Measurements from ENCODE around the gene PGAM2. TPM values are rescaled to one million over a fixed set of nuclear protein-coding genes. Genes with fewer than 3 reads are reported as not detected.
"Not testable (repeated sequence)": the region's sequence is repeated elsewhere in the genome, so short reads cannot be mapped to it uniquely, and the experiment has no call there.

Gene PGAM2
- total RNA-seq, 1 donor from 2014 or later = 618 TPM

GRCh38 chr7:44029433-44029832 lies 35.9 kb downstream of the PGAM2 start:
- H3K9me3 ChIP-seq (ENCODE audit: control insufficient read depth in 3 of 3, low read length in 3 of 3); H3K4me1 ChIP-seq (ENCODE audit: control insufficient read depth in 3 of 3, insufficient read depth in 3 of 3, low read length in 3 of 3); H3K27ac ChIP-seq (ENCODE audit: low read depth, low read length); H3K36me3 ChIP-seq (ENCODE audit: control insufficient read depth in 3 of 3, insufficient read depth in 3 of 3, low read length in 3 of 3); H3K27me3 ChIP-seq (ENCODE audit: control insufficient read depth in 3 of 3, insufficient read depth in 3 of 3, low read length in 3 of 3); H3K4me3 ChIP-seq (ENCODE audit: low read length in 3 of 3); H3K9ac ChIP-seq (ENCODE audit: low read depth in 1 of 3, low read length in 3 of 3): not testable (repeated sequence)

GRCh38 chr7:44022796-44023467 lies 42.4 kb downstream of the PGAM2 start:
- H3K9ac ChIP-seq (ENCODE audit: low read depth in 1 of 3, low read length in 3 of 3); H3K9me3 ChIP-seq (ENCODE audit: control insufficient read depth in 3 of 3, low read length in 3 of 3); H3K4me1 ChIP-seq (ENCODE audit: control insufficient read depth in 3 of 3, insufficient read depth in 3 of 3, low read length in 3 of 3); H3K27ac ChIP-seq (ENCODE audit: low read depth, low read length); H3K27me3 ChIP-seq (ENCODE audit: control insufficient read depth in 3 of 3, insufficient read depth in 3 of 3, low read length in 3 of 3); H3K36me3 ChIP-seq (ENCODE audit: control insufficient read depth in 3 of 3, insufficient read depth in 3 of 3, low read length in 3 of 3); H3K4me3 ChIP-seq (ENCODE audit: low read length in 3 of 3): not testable (repeated sequence)

- H3K4me1 ChIP-seq (ENCODE audit: control insufficient read depth in 3 of 3, insufficient read depth in 3 of 3, low read length in 3 of 3); H3K27ac ChIP-seq (ENCODE audit: low read depth, low read length); H3K27me3 ChIP-seq (ENCODE audit: control insufficient read depth in 3 of 3, insufficient read depth in 3 of 3, low read length in 3 of 3); H3K4me3 ChIP-seq (ENCODE audit: low read length in 3 of 3); H3K9ac ChIP-seq (ENCODE audit: low read depth in 1 of 3, low read length in 3 of 3); H3K36me3 ChIP-seq (ENCODE audit: control insufficient read depth in 3 of 3, insufficient read depth in 3 of 3, low read length in 3 of 3); H3K9me3 ChIP-seq (ENCODE audit: control insufficient read depth in 3 of 3, low read length in 3 of 3): not testable (repeated sequence)
Observed at GRCh38 chr7:44022069-44022468, 43.3 kb downstream of the PGAM2 start.

- not testable (repeated sequence) for H3K9me3 ChIP-seq (ENCODE audit: control insufficient read depth in 3 of 3, low read length in 3 of 3); H3K4me3 ChIP-seq (ENCODE audit: low read length in 3 of 3); H3K9ac ChIP-seq (ENCODE audit: low read depth in 1 of 3, low read length in 3 of 3); H3K36me3 ChIP-seq (ENCODE audit: control insufficient read depth in 3 of 3, insufficient read depth in 3 of 3, low read length in 3 of 3); H3K27me3 ChIP-seq (ENCODE audit: control insufficient read depth in 3 of 3, insufficient read depth in 3 of 3, low read length in 3 of 3); H3K4me1 ChIP-seq (ENCODE audit: control insufficient read depth in 3 of 3, insufficient read depth in 3 of 3, low read length in 3 of 3); H3K27ac ChIP-seq (ENCODE audit: low read depth, low read length)
Observed at GRCh38 chr7:44019825-44020224, 45.5 kb downstream of the PGAM2 start.

- peak overlapping the region; percentile 84 to 88 (median 86) for H3K4me3 ChIP-seq (ENCODE audit: low read length in 3 of 3)
- not testable (repeated sequence) for H3K36me3 ChIP-seq (ENCODE audit: control insufficient read depth in 3 of 3, insufficient read depth in 3 of 3, low read length in 3 of 3); H3K27ac ChIP-seq (ENCODE audit: low read depth, low read length); H3K27me3 ChIP-seq (ENCODE audit: control insufficient read depth in 3 of 3, insufficient read depth in 3 of 3, low read length in 3 of 3); H3K4me1 ChIP-seq (ENCODE audit: control insufficient read depth in 3 of 3, insufficient read depth in 3 of 3, low read length in 3 of 3); H3K9me3 ChIP-seq (ENCODE audit: control insufficient read depth in 3 of 3, low read length in 3 of 3)
- H3K9ac ChIP-seq (ENCODE audit: low read depth in 1 of 3, low read length in 3 of 3) = peak overlapping the region; percentile 86 to 91 (median 90)
Observed at GRCh38 chr7:44018857-44019807, 46.2 kb downstream of the PGAM2 start.

GRCh38 chr7:44015090-44015489 lies 50.3 kb downstream of the PGAM2 start:
- not testable (repeated sequence) for H3K4me3 ChIP-seq (ENCODE audit: low read length in 3 of 3); H3K27me3 ChIP-seq (ENCODE audit: control insufficient read depth in 3 of 3, insufficient read depth in 3 of 3, low read length in 3 of 3)

More at GRCh38 chr7:44015090-44015489, 50.3 kb downstream of the PGAM2 start:
- not testable (repeated sequence) for H3K9me3 ChIP-seq (ENCODE audit: control insufficient read depth in 3 of 3, low read length in 3 of 3); H3K4me1 ChIP-seq (ENCODE audit: control insufficient read depth in 3 of 3, insufficient read depth in 3 of 3, low read length in 3 of 3); H3K36me3 ChIP-seq (ENCODE audit: control insufficient read depth in 3 of 3, insufficient read depth in 3 of 3, low read length in 3 of 3); H3K27ac ChIP-seq (ENCODE audit: low read depth, low read length); H3K9ac ChIP-seq (ENCODE audit: low read depth in 1 of 3, low read length in 3 of 3)

Other genes with a start within 250 kb of the PGAM2 start
- 55.8 TPM for gene MRPS24, start 196.1 kb downstream of the PGAM2 start, total RNA-seq
- 28.2 TPM for gene URGCP, start 159.0 kb downstream of the PGAM2 start, total RNA-seq
- 8.9 TPM for gene UBE2D4, start 139.1 kb downstream of the PGAM2 start, total RNA-seq
- gene SPDYE1, start 67.7 kb downstream of the PGAM2 start, total RNA-seq = not detected
- gene DBNL, start 20.9 kb downstream of the PGAM2 start, total RNA-seq = 41.2 TPM
- gene POLM, start 17.0 kb upstream of the PGAM2 start, total RNA-seq = 12.5 TPM
- gene AEBP1, start 38.8 kb upstream of the PGAM2 start, total RNA-seq = 32.4 TPM
- 64.7 TPM for gene POLD2, start 58.0 kb upstream of the PGAM2 start, total RNA-seq
- gene MYL7, start 75.8 kb upstream of the PGAM2 start, total RNA-seq = 21.4 TPM
- gene GCK, start 123.9 kb upstream of the PGAM2 start, total RNA-seq = 2.1 TPM
- 40.7 TPM for gene YKT6, start 135.4 kb upstream of the PGAM2 start, total RNA-seq